Fibroblast of lung (primary cell): ENCODE data around the gene H1-8. TPM values are rescaled to one million over a fixed set of nuclear protein-coding genes. Genes with fewer than 3 reads are reported as not detected.

Source experiments
- DNase-seq, 2 donors: peaks; one replicate each; pipeline versions ENCODE4 v3.0.0 to v3.0.0-alpha.2; 2010; ENCODE audit warnings: low read depth in 2 of 2
- H2AFZ ChIP-seq: 2 replicates; pipeline ENCODE4 v1.5.1; 2012; ENCODE audit warnings: low read length, control low read depth, inconsistent platforms
- H3K27ac ChIP-seq: 2 replicates; pipeline ENCODE4 v1.5.1; 2011; ENCODE audit warnings: low read length, control low read depth; ENCODE audit not compliant: insufficient read depth
- H3K27me3 ChIP-seq: 2 replicates; pipeline ENCODE4 v1.5.1; 2011; ENCODE audit warnings: mild to moderate bottlenecking, low read length; ENCODE audit not compliant: control insufficient read depth, insufficient read depth
- H3K36me3 ChIP-seq: 2 replicates; pipeline ENCODE4 v1.5.1; 2011; ENCODE audit warnings: low read length; ENCODE audit not compliant: control insufficient read depth, insufficient read depth
- H3K4me1 ChIP-seq: 2 replicates; pipeline ENCODE4 v1.5.1; 2011; ENCODE audit warnings: low read length; ENCODE audit not compliant: control insufficient read depth, insufficient read depth; ENCODE audit errors: extremely low read depth
- H3K4me2 ChIP-seq: 2 replicates; pipeline ENCODE4 v1.5.1; 2011; ENCODE audit warnings: low read length, control low read depth; ENCODE audit not compliant: insufficient read depth; ENCODE audit errors: extremely low read depth
- H3K4me3 ChIP-seq, 4 experiments: fragments of 200-600 bp in 1 of 4; sonication (generic) in 1 of 4; replicated peaks in 1 of 4; 2 replicates each; pipeline ENCODE4 v1.5.1; 2011 to 2016; ENCODE audit warnings: low read length in 4 of 4, low read depth in 3 of 4, mild to moderate bottlenecking in 3 of 4, control low read depth in 2 of 4, inconsistent platforms in 1 of 4, mixed read lengths in 1 of 4; ENCODE audit not compliant: insufficient read depth in 1 of 4; ENCODE audit errors: control extremely low read depth in 1 of 4
- H3K79me2 ChIP-seq: 2 replicates; pipeline ENCODE4 v1.5.1; 2012; ENCODE audit warnings: mild to moderate bottlenecking, low read length, inconsistent platforms; ENCODE audit not compliant: control insufficient read depth, insufficient read depth
- H3K9ac ChIP-seq: 2 replicates; pipeline ENCODE4 v1.5.1; 2011; ENCODE audit warnings: mild to moderate bottlenecking, low read length, control low read depth; ENCODE audit not compliant: insufficient read depth
- H3K9me3 ChIP-seq: 2 replicates; pipeline ENCODE4 v1.5.1; 2012; ENCODE audit warnings: low read depth, low read length; ENCODE audit not compliant: control insufficient read depth, insufficient read depth
- H4K20me1 ChIP-seq: 2 replicates; pipeline ENCODE4 v1.5.1; 2011; ENCODE audit warnings: low read length; ENCODE audit not compliant: control insufficient read depth, insufficient read depth; ENCODE audit errors: extremely low read depth
- EZH2 ChIP-seq: IDR thresholded peaks from 2 replicates; pipeline ENCODE4 v1.5.1; 2012; ENCODE audit warnings: low read length, control low read depth, mild to moderate bottlenecking; ENCODE audit errors: missing control alignments
- polyA plus RNA-seq, 2 donors: library from polyadenylated mRNA; depleted of rRNA in 1 of 2; stranded (reverse) in 1 of 2; unstranded in 1 of 2; fragments of >200 nt; gene quantifications; 2 replicates each; pipeline ENCODE4 v1.2.1, GENCODE V29; 2011 to 2012; ENCODE audit warnings: missing spikeins in 1 of 2
- total RNA-seq: library from RNA; depleted of rRNA; stranded (reverse); fragments of >200 nt; gene quantifications from 2 replicates; pipeline ENCODE4 v1.2.1, GENCODE V29; 2014
- TF ChIP-seq, protein P1 (sequence below), 2 donors: IDR thresholded peaks in 1 of 2; conservative IDR thresholded peaks in 1 of 2; 1 replicate in 1 of 2; 2 replicates in 1 of 2; pipeline ENCODE4 v1.5.1; 2011 to 2012; ENCODE audit warnings: low read length in 2 of 2, control low read depth in 1 of 2, inconsistent platforms in 1 of 2, low read depth in 1 of 2, mild to moderate bottlenecking in 1 of 2

Gene H1-8
- total and polyA plus RNA-seq, 2 donors (not counting 1 experiment from before 2014, with no cell fraction given): not detected

DNA sequence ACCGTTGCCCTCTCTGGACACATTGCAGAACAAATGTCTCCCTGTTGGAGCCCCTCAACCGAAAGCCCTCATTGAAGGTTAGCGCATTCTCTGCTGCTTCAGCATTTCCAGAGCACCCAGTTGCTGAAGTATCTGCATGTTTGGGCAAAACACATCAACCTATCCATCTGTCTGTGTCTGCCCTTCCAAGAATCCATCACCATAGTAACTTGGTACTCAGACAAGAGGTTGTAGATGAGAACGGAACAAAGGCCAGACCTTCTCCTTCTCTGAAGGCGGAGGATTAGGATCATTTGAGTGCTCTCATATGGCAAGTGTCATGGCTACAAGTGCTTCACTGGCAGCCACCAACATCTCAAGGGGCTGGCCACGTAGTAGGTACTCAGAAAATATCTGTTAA, 37.6 kb upstream of the H1-8 start:
- Histone ChIP-seq H3K36me3 (peaks cover 9% of the 10 kb centered on the region), H3K9me3 (no peaks in the 10 kb centered on the region), H3K4me3 (no peak overlapping the region), H3K9ac (no peak overlapping the region), H2AFZ (no peak overlapping the region), H3K4me1 (no peaks in the 10 kb centered on the region), H4K20me1 (no peaks in the 10 kb centered on the region), H3K4me2 (no peak overlapping the region), H3K79me2 (no peaks in the 10 kb centered on the region), H3K27me3 (no peaks in the 10 kb centered on the region), H3K27ac (no peak overlapping the region)
- TF ChIP-seq, protein P1, sequence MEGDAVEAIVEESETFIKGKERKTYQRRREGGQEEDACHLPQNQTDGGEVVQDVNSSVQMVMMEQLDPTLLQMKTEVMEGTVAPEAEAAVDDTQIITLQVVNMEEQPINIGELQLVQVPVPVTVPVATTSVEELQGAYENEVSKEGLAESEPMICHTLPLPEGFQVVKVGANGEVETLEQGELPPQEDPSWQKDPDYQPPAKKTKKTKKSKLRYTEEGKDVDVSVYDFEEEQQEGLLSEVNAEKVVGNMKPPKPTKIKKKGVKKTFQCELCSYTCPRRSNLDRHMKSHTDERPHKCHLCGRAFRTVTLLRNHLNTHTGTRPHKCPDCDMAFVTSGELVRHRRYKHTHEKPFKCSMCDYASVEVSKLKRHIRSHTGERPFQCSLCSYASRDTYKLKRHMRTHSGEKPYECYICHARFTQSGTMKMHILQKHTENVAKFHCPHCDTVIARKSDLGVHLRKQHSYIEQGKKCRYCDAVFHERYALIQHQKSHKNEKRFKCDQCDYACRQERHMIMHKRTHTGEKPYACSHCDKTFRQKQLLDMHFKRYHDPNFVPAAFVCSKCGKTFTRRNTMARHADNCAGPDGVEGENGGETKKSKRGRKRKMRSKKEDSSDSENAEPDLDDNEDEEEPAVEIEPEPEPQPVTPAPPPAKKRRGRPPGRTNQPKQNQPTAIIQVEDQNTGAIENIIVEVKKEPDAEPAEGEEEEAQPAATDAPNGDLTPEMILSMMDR (conservative IDR thresholded peaks at IDR 0.05 in 1 of 2, IDR thresholded peaks at IDR 0.05 in 1 of 2; ENCODE audit: low read depth in 1 of 2, low read length in 2 of 2): no peak
- TF ChIP-seq EZH2: no peak
- no peak for DNase-seq

DNA sequence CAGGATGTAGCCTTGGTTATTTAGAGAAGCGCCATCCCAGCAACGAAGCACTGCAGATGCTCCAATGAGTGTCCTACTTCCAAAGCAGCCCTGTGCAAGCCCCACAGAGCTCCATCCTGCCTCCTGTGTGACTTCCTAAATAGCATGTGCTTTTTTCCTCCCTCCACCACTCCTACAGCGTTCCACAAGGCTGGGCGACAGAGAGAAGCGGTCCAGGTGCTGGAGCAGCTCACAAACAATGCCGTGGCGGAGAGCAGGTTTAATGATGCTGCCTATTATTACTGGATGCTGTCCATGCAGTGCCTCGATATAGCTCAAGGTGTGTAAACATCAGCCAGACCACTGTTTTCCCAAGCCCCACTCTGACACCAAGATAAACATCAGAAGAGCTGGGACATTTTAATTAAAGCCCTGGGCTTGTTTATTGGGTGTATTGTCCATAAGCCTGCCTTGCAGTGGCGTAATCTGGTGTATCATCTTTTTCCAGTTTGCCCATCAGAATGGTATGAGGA, 36.7 kb upstream of the H1-8 start:
- Histone ChIP-seq H3K4me1 (no peaks in the 10 kb centered on the region), H3K9me3 (no peaks in the 10 kb centered on the region), H3K79me2 (no peaks in the 10 kb centered on the region), H3K4me2 (no peak overlapping the region), H3K27ac (no peak overlapping the region), H4K20me1 (no peaks in the 10 kb centered on the region), H2AFZ (no peak overlapping the region), H3K27me3 (no peaks in the 10 kb centered on the region), H3K9ac (no peak overlapping the region), H3K4me3 (no peak overlapping the region), H3K36me3 (peaks cover 9% of the 10 kb centered on the region)
- DNase-seq: no peak
- no peak for TF ChIP-seq EZH2
- TF ChIP-seq, protein P1 (conservative IDR thresholded peaks at IDR 0.05 in 1 of 2, IDR thresholded peaks at IDR 0.05 in 1 of 2; ENCODE audit: low read depth in 1 of 2, low read length in 2 of 2): no peak

DNA sequence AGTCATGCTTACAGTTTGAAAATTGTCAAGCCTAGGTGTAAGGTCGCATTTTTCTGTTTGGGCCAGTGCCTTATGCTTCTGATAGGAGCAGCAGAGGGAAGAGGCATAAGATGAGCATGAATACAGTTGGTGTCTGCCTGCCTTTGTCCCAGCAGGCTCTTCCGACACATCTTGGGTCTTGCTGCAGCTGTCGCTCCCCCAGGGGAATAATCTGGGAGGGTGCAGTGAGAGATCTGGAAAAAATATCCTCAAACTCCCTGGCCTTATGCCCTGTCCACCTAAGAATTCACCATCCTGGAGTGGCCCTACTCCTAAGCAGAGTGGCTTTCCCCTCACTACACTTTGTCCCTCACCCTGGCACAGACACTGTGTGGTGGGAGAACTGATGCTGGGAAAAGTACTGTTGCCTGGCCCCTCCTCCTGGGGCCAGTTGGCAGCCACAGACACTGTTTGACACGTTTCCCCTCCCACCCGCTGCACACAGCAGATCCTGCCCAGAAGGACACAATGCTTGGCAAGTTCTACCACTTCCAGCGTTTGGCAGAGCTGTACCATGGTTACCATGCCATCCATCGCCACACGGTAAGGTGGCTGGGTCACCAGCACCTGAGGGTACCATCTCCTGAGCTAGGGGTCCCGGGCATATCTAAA, 35.7 kb upstream of the H1-8 start:
- Histone ChIP-seq H3K9me3 (no peaks in the 10 kb centered on the region), H3K4me1 (no peaks in the 10 kb centered on the region), H3K79me2 (no peaks in the 10 kb centered on the region), H3K9ac (no peak overlapping the region), H4K20me1 (no peaks in the 10 kb centered on the region), H3K27ac (no peak overlapping the region), H3K4me3 (no peak overlapping the region), H2AFZ (no peak overlapping the region), H3K4me2 (no peak overlapping the region), H3K36me3 (peaks cover 9% of the 10 kb centered on the region), H3K27me3 (no peaks in the 10 kb centered on the region)
- TF ChIP-seq, protein P1 (conservative IDR thresholded peaks at IDR 0.05 in 1 of 2, IDR thresholded peaks at IDR 0.05 in 1 of 2; ENCODE audit: low read depth in 1 of 2, low read length in 2 of 2): no peak
- TF ChIP-seq EZH2: no peak
- DNase-seq: no peak
